Measurements from ENCODE around the gene SLC27A3. TPM values are rescaled to one million over a fixed set of nuclear protein-coding genes. Genes with fewer than 3 reads are reported as not detected.

SLC27A3 gene
- total RNA-seq, 2 donors from 2014 or later, result 7.4 to 10.0 TPM

- H3K9me3 ChIP-seq (ENCODE audit: control insufficient read depth, low read length, poor library complexity, severe bottlenecking), result no peaks in the 10 kb centered on the region
- Mint-ChIP-seq H3K36me3 (ENCODE audit: low read depth) (no peaks in the 10 kb centered on the region), H3K27me3 (peaks cover 9% of the 10 kb centered on the region), H3K4me3 (no peak overlapping the region), H3K4me1 (peaks cover 20% of the 10 kb centered on the region), H3K27ac (peak overlapping the region; percentile 77)
- ATAC-seq (no peak), DNase-seq (no peak)
Measured at GRCh38 chr1:153793973-153794615, 18.9 kb downstream of the SLC27A3 start.

GRCh38 chr1:153794624-153795329 is 19.6 kb downstream of the SLC27A3 start:
- Mint-ChIP-seq H3K27me3 (peaks cover 7% of the 10 kb centered on the region), H3K27ac (peak overlapping the region; percentile 77), H3K4me1 (peaks cover 18% of the 10 kb centered on the region), H3K36me3 (ENCODE audit: low read depth) (no peaks in the 10 kb centered on the region), H3K4me3 (no peak overlapping the region)
- DNase-seq (no peak), ATAC-seq (no peak)
- no peaks in the 10 kb centered on the region for H3K9me3 ChIP-seq (ENCODE audit: control insufficient read depth, low read length, poor library complexity, severe bottlenecking)

- H3K4me1 Mint-ChIP-seq, result peaks cover 12% of the 10 kb centered on the region
- H3K36me3 Mint-ChIP-seq (ENCODE audit: low read depth), result no peaks in the 10 kb centered on the region
- no peak for DNase-seq
- no peak overlapping the region for H3K27ac Mint-ChIP-seq
- no peaks in the 10 kb centered on the region for H3K9me3 ChIP-seq (ENCODE audit: control insufficient read depth, low read length, poor library complexity, severe bottlenecking)
- no peak overlapping the region for H3K4me3 Mint-ChIP-seq
- ATAC-seq, result no peak
- peaks cover 1% of the 10 kb centered on the region for H3K27me3 Mint-ChIP-seq
Measured at GRCh38 chr1:153795330-153795837, 20.2 kb downstream of the SLC27A3 start.

GRCh38 chr1:153795934-153796785 is 21.0 kb downstream of the SLC27A3 start:
- no peak overlapping the region for H3K4me3 Mint-ChIP-seq
- no peak for DNase-seq

GRCh38 chr1:153796786-153797659 is 21.8 kb downstream of the SLC27A3 start:
- peaks cover 9% of the 10 kb centered on the region for H3K4me1 Mint-ChIP-seq
- no peaks in the 10 kb centered on the region for H3K36me3 Mint-ChIP-seq (ENCODE audit: low read depth)
- H3K27me3 Mint-ChIP-seq, result no peaks in the 10 kb centered on the region
- no peak overlapping the region for H3K27ac Mint-ChIP-seq
- H3K9me3 ChIP-seq (ENCODE audit: control insufficient read depth, low read length, poor library complexity, severe bottlenecking), result no peaks in the 10 kb centered on the region
- peak; percentile 60 to 78 (median 66) for DNase-seq
- H3K4me3 Mint-ChIP-seq, result no peak overlapping the region
- peak; percentile 93 for ATAC-seq

More at GRCh38 chr1:153795934-153796785, 21.0 kb downstream of the SLC27A3 start:
- Mint-ChIP-seq H3K27ac (no peak overlapping the region), H3K4me1 (peaks cover 9% of the 10 kb centered on the region), H3K36me3 (ENCODE audit: low read depth) (no peaks in the 10 kb centered on the region), H3K27me3 (no peaks in the 10 kb centered on the region)
- H3K9me3 ChIP-seq (ENCODE audit: control insufficient read depth, low read length, poor library complexity, severe bottlenecking), result no peaks in the 10 kb centered on the region
- ATAC-seq, result no peak

- DNase-seq, result no peak
- H3K27ac Mint-ChIP-seq, result peak overlapping the region; percentile 32
- H3K36me3 Mint-ChIP-seq (ENCODE audit: low read depth), result no peaks in the 10 kb centered on the region
- ATAC-seq, result no peak
- no peaks in the 10 kb centered on the region for H3K27me3 Mint-ChIP-seq
- no peaks in the 10 kb centered on the region for H3K9me3 ChIP-seq (ENCODE audit: control insufficient read depth, low read length, poor library complexity, severe bottlenecking)
- no peak overlapping the region for H3K4me3 Mint-ChIP-seq
- peaks cover 13% of the 10 kb centered on the region for H3K4me1 Mint-ChIP-seq
Measured at GRCh38 chr1:153798468-153798780, 23.2 kb downstream of the SLC27A3 start.

GRCh38 chr1:153799016-153799415 is 23.8 kb downstream of the SLC27A3 start:
- H3K9me3 ChIP-seq (ENCODE audit: control insufficient read depth, low read length, poor library complexity, severe bottlenecking), result no peaks in the 10 kb centered on the region
- Mint-ChIP-seq H3K4me1 (peaks cover 18% of the 10 kb centered on the region), H3K27me3 (no peaks in the 10 kb centered on the region), H3K4me3 (no peak overlapping the region), H3K27ac (peak overlapping the region; percentile 32), H3K36me3 (ENCODE audit: low read depth) (no peaks in the 10 kb centered on the region)
- ATAC-seq (no peak), DNase-seq (no peak)

- no peak for ATAC-seq
- peak overlapping the region; percentile 14 for H3K27ac Mint-ChIP-seq
- H3K36me3 Mint-ChIP-seq (ENCODE audit: low read depth), result no peaks in the 10 kb centered on the region
- DNase-seq, result no peak
- no peaks in the 10 kb centered on the region for H3K27me3 Mint-ChIP-seq
- H3K9me3 ChIP-seq (ENCODE audit: control insufficient read depth, low read length, poor library complexity, severe bottlenecking), result no peaks in the 10 kb centered on the region
- peaks cover 16% of the 10 kb centered on the region for H3K4me1 Mint-ChIP-seq
- no peak overlapping the region for H3K4me3 Mint-ChIP-seq
Measured at GRCh38 chr1:153799566-153800465, 24.6 kb downstream of the SLC27A3 start.

- peaks cover 21% of the 10 kb centered on the region for H3K4me1 Mint-ChIP-seq
- DNase-seq (no peak), ATAC-seq (no peak)
- no peaks in the 10 kb centered on the region for H3K36me3 Mint-ChIP-seq (ENCODE audit: low read depth)
- H3K9me3 ChIP-seq (ENCODE audit: control insufficient read depth, low read length, poor library complexity, severe bottlenecking), result no peaks in the 10 kb centered on the region
- peak overlapping the region; percentile 2 for H3K27ac Mint-ChIP-seq
- no peaks in the 10 kb centered on the region for H3K27me3 Mint-ChIP-seq
- no peak overlapping the region for H3K4me3 Mint-ChIP-seq
Measured at GRCh38 chr1:153800516-153800915, 25.3 kb downstream of the SLC27A3 start.

GRCh38 chr1:153801028-153801625 is 25.9 kb downstream of the SLC27A3 start:
- Mint-ChIP-seq H3K36me3 (ENCODE audit: low read depth) (no peaks in the 10 kb centered on the region), H3K27ac (peak overlapping the region; percentile 2), H3K4me3 (no peak overlapping the region), H3K4me1 (peaks cover 24% of the 10 kb centered on the region), H3K27me3 (no peaks in the 10 kb centered on the region)
- ATAC-seq (no peak), DNase-seq (no peak)
- H3K9me3 ChIP-seq (ENCODE audit: control insufficient read depth, low read length, poor library complexity, severe bottlenecking), result no peaks in the 10 kb centered on the region

GRCh38 chr1:153801786-153802697 is 26.8 kb downstream of the SLC27A3 start:
- ATAC-seq (no peak), DNase-seq (no peak)
- no peaks in the 10 kb centered on the region for H3K36me3 Mint-ChIP-seq (ENCODE audit: low read depth)
- no peaks in the 10 kb centered on the region for H3K9me3 ChIP-seq (ENCODE audit: control insufficient read depth, low read length, poor library complexity, severe bottlenecking)
- H3K27me3 Mint-ChIP-seq, result no peaks in the 10 kb centered on the region
- H3K27ac Mint-ChIP-seq, result peak overlapping the region; percentile 96
- H3K4me3 Mint-ChIP-seq, result no peak overlapping the region
- H3K4me1 Mint-ChIP-seq, result peaks cover 29% of the 10 kb centered on the region
